Activated T-cell treated with anti-CD3 and anti-CD28 coated beads, Interleukin-2, amount 50 U/mL, for 1 hour (primary cell): Measurements from ENCODE around the gene DCLRE1B.
"Not testable (repeated sequence)": the region's sequence is repeated elsewhere in the genome, so short reads cannot be mapped to it uniquely, and the experiment has no call there.

Source experiments
- DNase-seq: peaks from one replicate; pipeline ENCODE4 v3.0.0-alpha.2; 2020

Gene DCLRE1B

DNA sequence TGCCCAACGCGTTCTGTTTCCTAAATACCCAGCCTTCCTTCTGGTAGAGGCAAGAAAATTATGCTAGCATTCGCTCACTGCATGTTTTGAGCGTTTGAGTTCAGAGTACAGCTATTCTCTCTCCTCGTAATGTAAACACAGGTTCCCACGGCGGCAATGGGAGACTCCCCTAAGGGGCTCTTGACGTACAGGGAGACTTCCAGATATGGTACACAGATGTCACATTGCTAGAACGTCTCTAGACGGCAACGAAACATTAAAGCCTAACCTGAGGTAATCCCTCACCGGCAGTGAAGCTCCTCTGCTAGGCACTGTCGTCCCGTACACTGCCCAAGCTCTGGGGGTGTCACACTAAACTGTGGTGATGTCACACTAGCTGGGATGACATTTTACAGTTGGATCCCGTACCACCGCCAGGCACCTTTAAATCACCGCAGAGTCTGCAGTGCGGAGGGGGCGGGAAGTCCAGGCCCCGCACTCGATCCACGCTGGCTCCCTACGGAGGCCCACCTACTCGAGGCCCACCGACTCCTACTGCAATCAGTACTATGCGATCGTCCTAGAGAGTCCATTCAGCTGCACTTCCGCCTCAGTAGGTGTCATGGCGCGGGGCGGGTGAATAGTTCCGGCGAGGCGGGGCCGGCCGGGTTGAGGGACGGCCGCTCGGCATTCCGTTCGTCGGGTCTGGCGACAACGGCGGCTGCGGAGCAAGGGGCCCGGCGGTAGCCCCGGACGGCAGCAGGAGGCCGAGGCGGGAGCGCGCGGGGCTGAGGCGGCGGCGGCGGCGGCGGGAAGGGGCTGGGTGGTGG is 24.0 kb downstream of the DCLRE1B start, which contains the start of gene HIPK1:
TSS of gene HIPK1 (plus strand) at position 384 of the 809 bp plus-strand sequence.
- DNase-seq = peak; percentile 94

DNA sequence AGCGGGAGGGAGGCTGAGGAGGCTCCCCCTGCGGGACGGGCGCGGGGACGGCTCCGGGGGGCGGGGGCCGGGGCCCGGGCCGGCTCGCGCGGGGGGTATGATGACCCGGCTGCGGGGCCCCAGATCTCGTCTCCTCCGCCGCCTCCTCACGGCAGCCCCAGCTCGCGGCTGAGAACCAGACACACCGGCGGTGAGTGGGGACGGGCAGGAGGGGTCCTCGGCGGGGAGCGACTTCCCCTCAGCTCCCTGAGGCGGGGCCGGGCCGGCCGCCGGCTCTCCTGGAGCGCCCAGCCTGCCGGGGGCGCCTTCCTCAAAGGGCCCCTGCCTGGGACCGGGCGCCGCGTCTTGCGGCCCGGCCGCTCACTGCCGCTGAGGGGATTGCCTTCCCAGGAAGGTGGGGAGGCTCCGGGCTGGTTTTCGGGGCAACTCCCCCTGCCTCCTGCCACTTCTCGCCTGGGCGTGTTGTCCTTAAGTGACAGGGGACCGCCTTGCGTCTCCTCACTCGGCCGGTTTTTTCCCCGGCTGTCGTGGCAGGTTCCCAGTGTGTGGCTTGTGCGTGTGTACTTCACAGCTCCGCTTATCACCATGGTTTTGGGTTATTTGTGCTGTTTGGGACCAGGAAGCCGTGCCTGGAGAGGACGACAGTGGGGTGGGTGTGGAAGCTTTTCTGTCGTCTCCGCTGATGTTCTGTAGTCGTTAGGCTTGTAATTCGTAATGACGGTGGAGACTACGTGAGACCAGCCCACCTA is 24.8 kb downstream of the DCLRE1B start:
- DNase-seq = peak; percentile 78

DNA sequence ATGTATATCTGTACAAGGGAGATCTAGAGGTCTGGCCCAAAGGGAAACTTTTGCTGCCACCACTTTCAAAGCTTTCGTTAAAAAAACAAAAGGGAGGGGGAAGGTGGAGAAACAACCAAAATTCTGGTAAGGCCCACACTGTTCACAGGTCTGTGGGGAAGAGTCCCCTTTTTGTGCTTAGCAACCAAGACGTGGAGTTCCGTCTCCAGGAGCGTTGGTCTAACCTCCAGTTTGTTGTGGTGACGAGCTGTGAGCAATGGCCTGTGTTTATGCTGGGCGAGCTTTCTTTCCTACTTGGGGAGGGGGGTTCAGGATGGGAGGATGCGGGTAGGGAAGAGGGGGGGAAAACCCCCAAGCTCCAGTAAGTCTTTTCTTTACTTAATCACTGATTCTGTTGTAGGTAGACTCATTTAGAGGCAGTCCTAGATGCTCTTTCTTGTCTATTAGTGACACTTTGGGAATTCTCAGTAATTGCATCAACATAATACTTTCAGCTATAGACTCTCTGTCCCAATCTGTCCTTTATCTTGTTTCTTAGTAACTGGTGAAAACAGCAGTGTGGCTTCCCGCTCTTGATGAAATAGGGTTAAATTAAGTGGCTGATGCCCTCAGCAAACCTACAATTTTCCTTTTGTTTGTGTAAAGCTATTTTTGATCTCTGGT is 25.5 kb downstream of the DCLRE1B start:
- peak; percentile 68 for DNase-seq

DNA sequence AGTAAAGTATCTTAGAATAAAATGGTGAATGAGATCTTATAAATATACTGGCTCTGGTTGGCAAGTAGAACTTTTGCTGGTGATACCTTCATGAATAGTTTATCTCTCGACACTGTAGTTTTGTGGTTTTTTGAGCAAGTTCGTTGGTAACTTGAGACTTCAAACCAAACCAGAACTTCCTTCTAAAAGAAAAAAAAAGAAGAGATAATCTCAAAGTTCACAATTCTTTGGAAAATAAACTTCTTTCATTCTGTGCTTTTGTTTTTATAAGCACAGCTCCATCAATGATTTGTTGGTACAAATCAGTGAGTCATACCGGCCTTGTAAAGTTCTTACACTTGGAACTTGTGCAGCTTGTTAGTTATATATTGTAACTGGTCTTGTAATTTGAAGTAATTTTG is 26.3 kb downstream of the DCLRE1B start:
- no peak for DNase-seq

DNA sequence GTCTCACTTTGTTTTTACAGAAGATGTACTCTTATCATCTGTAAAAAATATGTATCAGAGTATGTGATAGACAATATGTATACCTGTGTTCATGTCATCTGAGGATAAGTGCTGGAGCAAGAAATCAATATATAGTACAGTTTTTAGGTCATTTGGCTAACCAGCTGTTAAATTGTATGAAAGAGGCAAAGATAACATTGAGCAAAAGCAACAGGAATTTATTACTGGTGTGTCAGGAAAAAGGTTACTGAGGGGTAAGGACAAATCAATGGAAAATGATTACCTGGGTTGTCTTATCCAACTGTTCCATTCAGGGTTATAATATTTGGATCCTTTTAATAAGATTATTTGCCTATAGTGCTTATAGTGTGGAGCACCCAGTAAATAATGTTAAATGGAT is 28.9 kb downstream of the DCLRE1B start:
- DNase-seq = no peak

DNA sequence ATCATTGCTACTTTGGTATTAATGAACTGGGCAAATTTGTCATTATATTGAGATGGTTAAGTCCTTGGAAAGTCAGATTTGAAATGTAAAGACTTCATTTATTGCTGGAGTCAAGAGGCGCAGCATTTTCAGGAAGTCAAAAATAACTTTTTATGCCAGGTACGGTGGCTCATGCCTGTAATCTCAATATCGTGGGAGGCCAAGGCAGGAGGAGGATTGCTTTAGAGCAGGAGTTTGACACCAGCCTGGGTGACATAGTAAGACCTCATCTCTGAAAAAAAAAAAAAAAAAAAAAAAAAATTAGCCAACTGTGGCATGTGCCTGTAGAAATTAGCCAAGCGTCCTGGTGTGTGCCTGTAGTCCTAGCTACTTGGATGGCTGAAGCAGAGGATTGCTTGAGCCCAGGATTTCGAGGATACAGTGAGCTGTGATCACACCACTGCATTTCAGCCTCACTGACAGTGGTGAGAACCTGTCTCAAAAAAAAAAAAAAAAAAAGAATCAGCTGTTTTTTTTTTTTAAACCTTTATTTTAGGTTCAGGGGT is 29.5 kb downstream of the DCLRE1B start:
- DNase-seq = no peak

DNA sequence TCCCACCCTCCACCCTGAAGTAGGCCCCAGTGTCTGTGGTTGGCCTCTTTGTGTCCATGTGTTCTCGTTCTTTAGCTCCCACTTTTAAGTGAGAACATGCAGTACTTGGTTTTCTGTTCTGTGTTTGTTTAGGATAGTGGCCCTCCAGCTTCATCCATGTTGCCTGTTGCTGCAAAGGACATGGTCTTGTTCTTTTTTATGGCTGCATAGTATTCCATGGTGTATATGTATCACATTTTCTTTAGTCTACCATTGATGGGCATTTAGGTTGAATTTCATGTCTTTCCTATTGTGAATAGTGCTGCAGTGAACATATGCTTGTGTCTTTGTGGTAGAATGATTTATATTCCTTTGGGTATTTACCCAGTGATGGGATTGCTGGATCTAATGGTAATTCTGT is 30.1 kb downstream of the DCLRE1B start:
- no peak for DNase-seq

DNA sequence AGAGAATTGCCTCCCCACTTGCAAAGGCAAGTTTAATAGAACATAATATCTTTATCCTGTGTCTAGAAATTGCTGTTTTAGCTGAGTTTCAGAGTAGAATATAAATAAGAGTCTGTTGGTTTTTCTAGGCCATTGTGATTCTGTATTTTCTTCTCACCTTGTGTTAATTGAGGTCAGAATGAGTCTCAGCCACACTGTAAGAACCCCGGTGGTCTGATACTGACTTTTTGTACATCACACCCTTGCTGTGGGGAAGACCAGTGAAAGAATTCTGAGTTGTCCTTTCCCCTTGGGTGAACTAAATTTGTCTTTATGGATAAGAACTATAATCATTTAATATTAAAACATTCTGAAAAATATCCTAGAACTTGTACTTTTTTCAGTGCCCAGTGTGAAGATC is 30.8 kb downstream of the DCLRE1B start:
- no peak for DNase-seq

DNA sequence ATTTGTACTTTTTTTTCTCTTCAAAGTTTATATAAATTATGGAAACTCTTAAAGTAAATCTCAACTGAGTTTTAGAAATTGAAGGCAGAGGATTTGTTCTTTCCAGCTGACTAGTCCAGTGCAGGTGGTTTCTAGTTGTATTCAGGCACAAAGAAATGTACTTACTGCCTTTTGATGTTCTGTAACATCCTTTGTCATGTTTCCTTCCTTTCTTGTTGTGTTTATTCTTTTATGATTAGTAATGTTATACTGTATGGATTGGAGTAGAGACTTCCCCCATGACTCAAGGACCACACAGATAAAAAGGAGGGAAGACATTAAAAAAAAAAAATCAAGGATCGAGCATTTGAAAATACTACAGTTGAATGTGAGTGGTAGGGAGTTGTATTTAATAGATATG is 32.0 kb downstream of the DCLRE1B start:
- DNase-seq = no peak

DNA sequence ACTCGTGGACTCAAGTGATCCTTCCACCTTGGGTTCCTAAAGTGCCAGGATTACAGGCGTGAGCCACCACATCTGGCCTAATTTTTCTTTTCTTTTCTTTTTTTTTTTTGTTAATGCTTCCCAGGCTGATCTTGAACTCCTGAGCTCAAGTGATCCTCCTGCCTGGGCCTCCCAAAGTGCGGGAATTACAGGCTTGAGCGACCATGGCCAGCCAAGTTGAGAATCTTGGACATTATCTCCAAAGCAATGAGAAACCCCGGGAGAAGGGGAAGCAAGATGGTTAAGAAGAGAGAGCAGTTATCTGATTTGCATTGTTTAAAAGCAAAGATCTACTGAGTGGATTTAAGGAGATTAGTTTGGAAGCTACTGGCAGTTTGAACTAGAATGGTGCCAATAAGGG is 33.1 kb downstream of the DCLRE1B start:
- DNase-seq = no peak

DNA sequence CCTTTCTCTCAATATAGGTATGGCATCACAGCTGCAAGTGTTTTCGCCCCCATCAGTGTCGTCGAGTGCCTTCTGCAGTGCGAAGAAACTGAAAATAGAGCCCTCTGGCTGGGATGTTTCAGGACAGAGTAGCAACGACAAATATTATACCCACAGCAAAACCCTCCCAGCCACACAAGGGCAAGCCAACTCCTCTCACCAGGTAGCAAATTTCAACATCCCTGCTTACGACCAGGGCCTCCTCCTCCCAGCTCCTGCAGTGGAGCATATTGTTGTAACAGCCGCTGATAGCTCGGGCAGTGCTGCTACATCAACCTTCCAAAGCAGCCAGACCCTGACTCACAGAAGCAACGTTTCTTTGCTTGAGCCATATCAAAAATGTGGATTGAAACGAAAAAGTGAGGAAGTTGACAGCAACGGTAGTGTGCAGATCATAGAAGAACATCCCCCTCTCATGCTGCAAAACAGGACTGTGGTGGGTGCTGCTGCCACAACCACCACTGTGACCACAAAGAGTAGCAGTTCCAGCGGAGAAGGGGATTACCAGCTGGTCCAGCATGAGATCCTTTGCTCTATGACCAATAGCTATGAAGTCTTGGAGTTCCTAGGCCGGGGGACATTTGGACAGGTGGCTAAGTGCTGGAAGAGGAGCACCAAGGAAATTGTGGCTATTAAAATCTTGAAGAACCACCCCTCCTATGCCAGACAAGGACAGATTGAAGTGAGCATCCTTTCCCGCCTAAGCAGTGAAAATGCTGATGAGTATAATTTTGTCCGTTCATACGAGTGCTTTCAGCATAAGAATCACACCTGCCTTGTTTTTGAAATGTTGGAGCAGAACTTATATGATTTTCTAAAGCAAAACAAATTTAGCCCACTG is 35.5 kb downstream of the DCLRE1B start:
- peak; percentile 38 for DNase-seq

DNA sequence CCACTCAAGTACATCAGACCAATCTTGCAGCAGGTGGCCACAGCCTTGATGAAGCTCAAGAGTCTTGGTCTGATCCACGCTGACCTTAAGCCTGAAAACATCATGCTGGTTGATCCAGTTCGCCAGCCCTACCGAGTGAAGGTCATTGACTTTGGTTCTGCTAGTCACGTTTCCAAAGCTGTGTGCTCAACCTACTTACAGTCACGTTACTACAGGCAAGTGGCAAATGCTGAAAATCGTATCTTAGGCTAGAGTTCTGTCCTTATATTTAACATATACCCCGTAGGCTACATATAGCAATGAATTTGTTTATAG is 36.1 kb downstream of the DCLRE1B start:
- no peak for DNase-seq

DNA sequence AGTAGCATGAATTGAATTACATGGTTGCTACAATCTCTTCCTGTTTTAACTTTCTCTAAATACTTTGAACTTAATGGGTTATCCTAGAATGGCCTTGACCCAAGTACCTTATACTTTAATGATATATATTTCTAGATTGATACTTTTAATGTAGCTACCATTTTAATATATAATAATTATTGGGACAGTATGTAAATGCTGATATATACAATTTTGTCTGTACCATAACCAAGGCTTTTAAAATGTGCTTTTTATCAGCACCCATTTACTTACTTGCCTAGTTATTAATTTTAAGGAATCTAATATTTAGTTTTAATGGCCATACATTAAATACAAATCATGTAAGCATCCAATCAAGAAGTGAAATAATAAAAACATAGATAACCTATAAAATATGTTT is 37.4 kb downstream of the DCLRE1B start:
- no peak for DNase-seq

DNA sequence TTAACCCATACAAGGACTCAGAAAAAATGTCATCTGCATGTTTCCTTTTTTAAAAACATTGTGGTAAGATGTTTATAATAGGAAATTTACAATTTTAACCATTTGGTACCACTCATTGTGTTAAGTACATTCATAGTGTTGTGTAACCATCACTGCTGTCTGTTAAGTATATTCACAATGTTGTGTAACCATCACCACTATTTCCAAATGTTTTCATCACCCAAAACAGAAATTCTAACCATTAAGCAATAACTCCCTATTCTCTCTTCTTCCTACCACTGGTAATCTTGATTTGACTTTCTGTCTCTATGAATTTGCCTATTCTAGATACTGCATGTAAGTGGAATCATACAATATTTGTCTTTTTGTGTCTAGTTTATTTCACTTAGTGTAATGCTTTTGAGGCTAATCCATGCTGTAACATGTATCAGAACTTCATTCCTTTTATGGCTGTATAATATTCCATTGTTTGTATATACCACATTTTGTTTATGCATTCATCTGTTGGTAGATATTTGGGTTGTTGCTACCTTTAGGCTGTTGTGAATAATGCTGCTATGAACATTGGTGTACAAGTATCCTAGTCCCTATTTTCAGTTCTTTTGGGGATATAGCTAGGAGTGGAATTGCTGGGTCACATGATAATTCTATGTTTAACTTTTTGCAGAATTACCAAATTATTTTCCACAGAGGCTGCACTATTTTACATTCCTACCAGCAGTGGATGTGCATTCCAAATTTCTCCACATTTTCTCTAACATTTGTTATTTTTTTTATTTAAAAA is 38.1 kb downstream of the DCLRE1B start:
- no peak for DNase-seq

DNA sequence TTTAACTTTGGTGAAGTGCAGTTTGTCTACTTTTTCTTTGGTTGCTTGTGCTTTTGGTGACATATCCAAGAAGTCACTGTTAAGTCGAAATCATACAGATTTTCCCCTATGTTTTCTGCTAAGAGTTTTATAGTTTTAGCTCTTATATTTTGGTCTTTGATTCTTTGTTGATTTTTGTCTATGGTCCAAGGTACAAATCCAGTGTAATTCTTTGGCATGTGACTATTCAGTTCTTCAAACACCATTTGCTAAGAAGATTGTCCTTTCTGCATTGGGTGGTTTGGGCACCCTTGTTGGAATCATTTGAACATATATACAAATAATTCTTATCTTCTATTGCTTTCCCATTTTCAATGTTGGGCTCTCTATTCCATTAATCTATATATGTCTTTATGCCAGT is 40.2 kb downstream of the DCLRE1B start:
- DNase-seq = no peak

DNA sequence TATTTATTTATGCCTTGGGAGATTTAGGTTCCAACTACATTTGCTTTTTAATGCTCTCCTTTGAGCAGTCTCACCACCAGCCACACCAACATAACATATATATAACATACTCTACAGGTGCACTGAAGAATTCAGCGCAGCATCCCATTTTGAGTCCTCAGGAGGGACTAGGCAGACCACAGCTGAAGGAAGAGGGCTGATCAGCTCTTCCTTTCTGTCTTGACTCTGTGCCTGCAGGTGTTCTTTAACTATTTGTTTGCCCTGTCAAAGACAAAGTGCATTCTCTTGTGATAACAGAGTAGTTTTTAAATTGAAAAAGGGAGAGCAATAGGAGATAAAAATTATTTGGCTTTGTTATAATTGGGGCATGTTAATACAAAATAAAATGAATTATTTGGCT is 41.0 kb downstream of the DCLRE1B start:
- DNase-seq = no peak

DNA sequence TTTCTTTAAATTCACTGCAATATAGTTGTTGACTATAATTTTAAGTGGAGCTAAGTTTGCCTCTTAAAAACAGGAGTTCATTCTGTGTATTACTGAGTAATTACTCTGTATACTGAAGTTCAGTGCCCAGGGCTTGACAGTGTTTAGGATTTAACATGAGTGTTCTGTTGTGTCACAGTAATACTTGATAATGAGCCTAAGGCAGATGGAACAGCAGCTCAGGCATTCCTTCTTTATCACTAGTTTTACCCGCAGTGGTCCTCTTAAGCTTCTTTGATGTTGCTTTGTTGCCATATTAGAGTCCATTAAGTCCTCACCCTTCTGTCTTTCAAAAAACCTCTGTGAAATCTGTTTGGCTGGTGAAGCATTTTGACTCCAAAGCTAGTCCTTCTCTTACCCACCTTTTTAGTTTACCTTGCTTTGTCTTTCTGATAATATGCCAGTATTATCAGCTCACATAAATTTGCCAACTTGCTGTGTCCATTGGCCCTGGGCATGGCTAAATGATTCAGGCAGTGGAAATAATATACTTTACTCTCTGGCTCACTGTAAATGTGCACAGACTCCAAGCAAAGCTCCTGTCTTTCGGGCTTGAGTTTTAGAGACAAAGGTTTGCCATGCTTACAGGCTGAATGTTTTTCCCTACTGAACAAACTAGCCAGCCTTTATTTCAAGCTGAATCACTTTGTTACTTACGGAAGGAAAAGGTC is 41.7 kb downstream of the DCLRE1B start:
- DNase-seq = no peak

DNA sequence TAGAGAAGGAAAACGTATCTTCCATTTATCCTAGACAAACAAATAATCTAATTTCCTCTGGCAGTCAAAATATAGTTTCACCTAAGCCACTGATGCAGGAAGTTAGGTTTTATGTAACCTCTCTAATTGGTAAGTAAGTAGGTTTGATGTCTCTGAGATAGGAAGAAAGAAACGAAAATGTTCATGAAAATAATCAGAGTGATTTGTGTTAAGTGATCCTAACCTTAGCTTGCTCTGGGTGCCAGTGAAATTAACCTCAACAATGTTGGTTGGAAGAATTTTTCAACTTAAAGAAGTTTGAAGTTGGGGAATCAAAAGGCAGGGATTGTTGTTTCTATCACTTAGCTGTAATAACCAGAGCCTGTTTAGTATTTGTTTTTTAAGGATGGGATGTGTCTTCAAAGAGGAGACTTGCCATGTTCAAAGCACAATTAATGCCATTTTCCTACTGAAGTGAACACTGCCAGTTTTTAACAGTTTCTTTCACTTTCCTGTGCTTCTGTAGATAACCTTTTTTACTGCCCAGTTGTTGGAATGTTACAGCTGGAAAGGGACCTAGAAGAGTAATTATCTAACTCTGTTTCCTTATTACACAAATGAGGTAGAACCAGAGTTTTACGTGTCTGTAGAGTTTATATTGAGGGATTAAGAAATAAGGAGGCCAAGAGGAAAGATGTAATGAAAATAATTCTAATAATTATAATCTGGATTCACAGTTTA is 42.4 kb downstream of the DCLRE1B start:
- no peak for DNase-seq

DNA sequence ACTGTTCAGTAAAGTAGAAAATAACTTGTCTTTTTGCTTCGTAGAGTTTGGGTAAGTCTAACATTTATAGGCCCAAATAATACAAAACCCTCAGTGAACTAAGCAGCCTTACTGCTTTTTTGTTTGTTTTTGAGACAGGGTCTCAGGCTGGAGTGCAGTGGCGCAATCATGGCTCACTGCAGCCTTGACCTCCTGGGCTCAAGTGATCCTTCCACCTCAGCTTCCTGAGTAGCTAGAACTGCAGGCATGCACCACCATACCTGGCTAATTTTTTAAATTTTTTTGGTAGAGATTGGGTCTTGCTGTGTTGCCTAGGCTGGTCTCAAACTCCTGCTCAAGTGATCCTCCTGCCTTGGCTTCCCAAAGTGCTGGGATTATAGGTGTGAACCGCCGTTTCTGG is 43.0 kb downstream of the DCLRE1B start:
- DNase-seq = not testable (repeated sequence)

DNA sequence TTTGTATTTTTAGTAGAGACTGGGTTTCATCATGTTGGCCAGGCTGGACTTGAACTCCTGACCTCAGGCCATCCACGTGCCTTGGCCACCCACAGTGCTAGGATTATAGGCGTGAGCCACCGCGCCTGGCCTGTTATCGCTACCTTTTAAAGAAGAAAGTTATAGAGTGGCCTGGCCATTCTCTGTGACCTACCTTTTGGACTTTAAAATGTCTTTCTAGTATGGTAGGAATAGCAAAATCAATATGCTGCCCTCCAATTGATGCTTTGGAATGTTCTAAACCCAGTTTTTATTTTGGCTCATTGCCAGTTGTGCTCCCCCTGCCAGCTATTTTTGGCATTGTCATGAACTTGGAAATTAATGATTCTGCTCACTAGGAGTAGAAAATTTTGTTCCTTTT is 43.9 kb downstream of the DCLRE1B start:
- no peak for DNase-seq
